Uterine smooth muscle cell (primary cell): ENCODE results near the gene TFIP11. TPM values are rescaled to one million over a fixed set of nuclear protein-coding genes. Genes with fewer than 3 reads are reported as not detected.

Experiments used
- total RNA-seq: library from RNA; depleted of rRNA; stranded (reverse); fragments of >200 nt; gene quantifications from 2 replicates; pipeline ENCODE4 v1.2.3, GENCODE V29; 2014

The TFIP11 gene
- total RNA-seq = 40.1 and 44.9 TPM in 2 replicates

GRCh38 chr22:26512149-26512793, at the start of gene TFIP11:
TFIP11 (minus strand) TSS chr22:26512473; CDS start chr22:26510272, 2,201 bp downstream.

GRCh38 chr22:26483439-26484359, 28.6 kb downstream of the TFIP11 start, which contains the start of the genes HPS4 and SRRD:
HPS4 (minus strand) TSS chr22:26483783; CDS start chr22:26481762, 2,021 bp downstream.
SRRD (plus strand) TSS chr22:26483877; CDS start chr22:26483891, 14 bp downstream.

Other genes with a start within 250 kb of the TFIP11 start
- gene ASPHD2, start 83.2 kb downstream of the TFIP11 start, total RNA-seq = 1.00 and 1.9 TPM in 2 replicates
- gene HPS4, start 28.7 kb downstream of the TFIP11 start, total RNA-seq = 39.3 and 42.5 TPM in 2 replicates
- gene SRRD, start 28.6 kb downstream of the TFIP11 start, total RNA-seq = 9.1 and 17.3 TPM in 2 replicates
- gene TPST2, start 77.7 kb upstream of the TFIP11 start, total RNA-seq = 18.3 and 29.2 TPM in 2 replicates
- not detected in 2 replicates for gene CRYBB1, start 105.6 kb upstream of the TFIP11 start, total RNA-seq
- not detected in 2 replicates for gene CRYBA4, start 109.5 kb upstream of the TFIP11 start, total RNA-seq
- 1.2 and 1.5 TPM in 2 replicates for gene MIAT, start 145.1 kb upstream of the TFIP11 start, total RNA-seq